ENCODE data around the gene BARHL1.

Gene BARHL1

DNA sequence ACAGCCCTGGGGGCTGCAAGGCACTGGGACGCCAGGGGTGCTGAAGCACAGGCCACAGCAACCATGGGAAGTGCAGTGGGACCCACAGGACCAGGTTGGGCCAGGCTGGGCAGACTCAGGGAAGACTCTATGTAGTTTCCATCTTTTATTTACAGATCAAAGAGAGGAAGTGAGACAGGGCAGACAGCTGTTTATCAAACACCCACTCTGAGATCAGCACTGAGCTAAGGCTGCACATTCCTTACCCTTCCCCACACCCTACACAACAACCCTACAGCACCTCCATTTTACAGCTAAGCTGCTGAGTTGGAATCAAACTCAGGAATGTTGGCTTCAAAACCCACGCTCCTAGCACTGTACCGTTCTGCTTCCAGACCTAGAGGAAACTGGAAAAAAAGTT, 19.8 kb downstream of the BARHL1 start:
- no peak for TF ChIP-seq GATA3 (IDR thresholded peaks at IDR 0.05; ENCODE audit: low read depth, low read length)
- TF ChIP-seq GATA2 (IDR thresholded peaks at IDR 0.05; ENCODE audit: low read depth, low read length): no peak

DNA sequence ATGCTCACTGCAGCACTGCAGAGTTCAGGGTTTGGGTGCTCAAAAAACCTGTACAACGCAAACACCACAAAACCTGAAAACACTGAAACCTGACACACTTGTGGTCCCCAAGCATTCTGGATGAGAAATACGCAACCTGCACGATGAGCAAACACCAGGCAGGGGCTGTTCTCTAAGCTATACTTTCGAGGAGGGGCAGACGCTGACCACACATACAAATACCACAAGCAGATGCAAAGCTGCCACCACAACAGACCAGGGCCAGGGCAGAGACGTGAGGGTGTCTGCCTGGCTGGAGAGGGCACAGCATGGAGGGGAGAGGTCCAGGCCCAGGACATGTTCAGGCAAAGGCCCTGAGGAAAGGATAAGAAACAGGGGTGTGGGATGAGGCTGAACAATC, 23.0 kb downstream of the BARHL1 start:
- no peak for TF ChIP-seq GATA3 (IDR thresholded peaks at IDR 0.05; ENCODE audit: low read depth, low read length)
- TF ChIP-seq GATA2 (IDR thresholded peaks at IDR 0.05; ENCODE audit: low read depth, low read length): no peak

DNA sequence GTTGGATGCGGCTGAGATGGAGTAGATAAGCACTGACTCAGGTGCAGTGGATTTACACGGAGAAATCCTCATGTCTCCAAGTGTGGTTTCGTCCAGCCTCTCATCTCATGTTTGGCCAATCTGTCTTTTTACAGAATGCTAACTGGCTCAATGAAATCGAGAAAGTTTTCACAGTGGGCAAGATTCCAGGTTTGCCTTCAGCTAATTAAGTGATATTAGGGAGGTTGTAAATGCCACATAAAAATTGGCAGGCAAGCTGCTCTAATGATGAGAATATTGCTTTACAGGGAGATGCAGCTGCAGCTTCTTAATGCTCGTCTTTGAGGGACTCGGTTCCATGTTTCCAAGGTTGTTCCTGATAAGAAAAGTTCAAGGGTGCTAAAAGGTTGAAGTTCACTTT, 23.7 kb downstream of the BARHL1 start:
- no peak for TF ChIP-seq GATA2 (IDR thresholded peaks at IDR 0.05; ENCODE audit: low read depth, low read length)
- no peak for TF ChIP-seq GATA3 (IDR thresholded peaks at IDR 0.05; ENCODE audit: low read depth, low read length)

DNA sequence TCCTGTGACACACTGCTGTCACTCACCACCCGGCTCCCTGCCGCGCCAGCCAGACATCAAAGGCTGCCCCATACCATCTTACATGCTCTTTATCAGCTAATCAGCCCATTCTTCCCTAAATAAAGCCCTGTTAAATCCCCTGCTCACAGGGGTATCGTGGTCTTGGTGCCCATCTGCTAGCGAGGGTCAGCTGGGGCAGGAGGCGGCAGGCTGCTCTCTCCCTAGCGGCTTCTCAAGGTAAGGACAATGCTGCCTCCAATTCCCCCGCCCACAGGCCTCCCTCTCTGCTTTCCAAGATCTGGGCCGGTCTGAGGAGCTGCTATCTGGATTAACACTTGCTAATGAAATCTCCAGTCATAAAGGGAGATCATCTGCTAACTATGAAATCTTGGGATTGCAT, 26.8 kb downstream of the BARHL1 start:
- TF ChIP-seq GATA3 (IDR thresholded peaks at IDR 0.05; ENCODE audit: low read depth, low read length): no peak
- TF ChIP-seq GATA2 (IDR thresholded peaks at IDR 0.05; ENCODE audit: low read depth, low read length): no peak

DNA sequence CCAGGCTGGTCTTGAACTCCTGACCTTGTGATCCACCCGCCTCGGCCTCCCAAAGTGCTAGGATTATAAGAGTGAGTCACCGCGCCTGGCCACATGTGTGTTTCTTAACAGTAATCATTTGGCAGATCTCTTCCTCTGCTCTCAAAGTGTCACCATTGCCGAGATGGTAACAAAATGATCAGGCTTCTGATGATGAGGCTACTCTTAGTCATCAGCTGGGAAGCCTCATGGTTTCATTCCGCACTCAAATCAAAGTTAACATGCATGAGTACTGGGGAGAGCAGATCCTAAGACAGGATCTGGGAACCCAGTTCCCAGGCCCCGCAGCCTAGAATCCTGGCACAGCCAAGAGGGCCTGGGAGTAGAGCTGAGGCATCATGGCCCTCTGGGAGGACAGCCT, 27.4 kb downstream of the BARHL1 start:
- TF ChIP-seq GATA3 (IDR thresholded peaks at IDR 0.05; ENCODE audit: low read depth, low read length): no peak
- TF ChIP-seq GATA2 (IDR thresholded peaks at IDR 0.05; ENCODE audit: low read depth, low read length): no peak

DNA sequence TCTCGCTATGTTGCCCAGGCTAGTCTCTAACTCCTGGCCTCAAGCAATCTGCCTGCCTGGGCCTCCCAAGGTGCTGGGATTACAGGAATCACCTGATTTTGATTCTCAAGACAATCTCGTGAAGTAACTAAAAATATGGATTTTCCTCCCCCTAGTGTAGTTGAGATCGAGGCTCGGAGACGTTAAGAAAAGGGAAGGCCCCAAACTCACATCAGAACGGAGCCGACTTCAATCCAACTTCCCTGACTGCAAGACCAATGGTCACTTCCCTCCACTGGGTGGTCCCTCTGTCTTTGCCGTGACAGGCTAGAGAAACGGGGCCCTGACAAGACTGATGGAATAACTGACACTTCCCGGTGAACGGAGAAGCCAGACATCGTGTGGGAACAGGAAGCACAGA, 28.3 kb downstream of the BARHL1 start:
- TF ChIP-seq GATA2 (IDR thresholded peaks at IDR 0.05; ENCODE audit: low read depth, low read length) (no peak), GATA3 (IDR thresholded peaks at IDR 0.05; ENCODE audit: low read depth, low read length) (no peak)

DNA sequence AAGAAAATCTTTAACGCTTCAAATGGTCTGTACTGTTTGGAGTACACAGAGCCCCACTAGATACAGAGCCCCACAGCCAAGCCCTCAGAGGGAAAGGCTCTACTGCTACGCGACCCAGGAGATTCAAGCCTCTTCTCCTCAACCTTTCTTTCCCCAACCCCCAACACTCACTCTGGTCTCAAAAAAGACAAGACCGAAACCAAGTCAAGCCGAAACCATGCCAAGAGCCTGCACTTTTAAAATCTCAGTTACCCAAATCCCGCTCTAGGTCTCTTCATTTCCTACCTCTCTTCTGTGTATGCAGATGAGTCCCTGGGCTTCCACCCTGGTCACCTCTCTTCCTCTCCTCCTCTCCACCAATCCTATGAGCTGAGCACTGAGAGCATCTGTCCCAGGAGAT, 31.9 kb downstream of the BARHL1 start:
- TF ChIP-seq GATA2 (IDR thresholded peaks at IDR 0.05; ENCODE audit: low read depth, low read length): no peak
- no peak for TF ChIP-seq GATA3 (IDR thresholded peaks at IDR 0.05; ENCODE audit: low read depth, low read length)

DNA sequence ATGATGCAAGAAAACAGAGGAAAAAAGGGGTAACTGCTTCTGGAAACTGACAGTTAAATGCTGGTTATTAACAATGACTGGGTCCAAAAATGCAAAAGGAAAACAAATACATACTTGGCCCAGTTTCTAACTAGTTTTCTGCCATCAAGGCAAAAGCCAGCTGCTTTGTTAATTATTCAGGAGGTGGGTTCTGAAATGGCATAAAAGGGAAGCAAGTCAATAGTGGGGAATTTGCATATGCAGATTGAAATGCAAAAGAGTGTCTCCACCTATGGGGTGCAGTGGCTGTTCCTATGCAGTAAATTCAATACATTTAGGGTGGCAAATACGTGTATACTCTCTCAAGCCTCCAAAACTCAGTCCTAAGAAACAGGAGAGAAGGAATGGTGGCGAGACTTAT, 33.4 kb downstream of the BARHL1 start:
- no peak for TF ChIP-seq GATA3 (IDR thresholded peaks at IDR 0.05; ENCODE audit: low read depth, low read length)
- no peak for TF ChIP-seq GATA2 (IDR thresholded peaks at IDR 0.05; ENCODE audit: low read depth, low read length)

DNA sequence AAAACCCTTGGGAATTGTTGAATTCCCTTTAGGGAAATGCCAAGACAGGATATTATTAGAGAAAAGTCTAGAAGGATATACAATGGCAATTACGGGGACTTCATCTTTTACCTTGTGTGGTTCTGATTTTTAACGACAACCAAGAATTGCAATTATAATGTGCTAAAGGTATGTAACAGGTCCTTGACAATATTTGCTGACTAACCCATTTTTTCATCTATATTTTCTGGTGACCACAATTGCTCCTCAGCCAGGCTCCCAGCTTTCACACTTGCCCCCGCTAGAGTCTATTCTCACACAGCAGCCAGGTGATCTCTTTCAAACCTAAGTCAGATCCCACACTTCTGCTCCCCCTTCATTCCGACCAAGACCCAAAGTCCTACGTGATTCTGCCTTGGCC, 34.3 kb downstream of the BARHL1 start:
- TF ChIP-seq GATA3 (IDR thresholded peaks at IDR 0.05; ENCODE audit: low read depth, low read length) (no peak), GATA2 (IDR thresholded peaks at IDR 0.05; ENCODE audit: low read depth, low read length) (no peak)

DNA sequence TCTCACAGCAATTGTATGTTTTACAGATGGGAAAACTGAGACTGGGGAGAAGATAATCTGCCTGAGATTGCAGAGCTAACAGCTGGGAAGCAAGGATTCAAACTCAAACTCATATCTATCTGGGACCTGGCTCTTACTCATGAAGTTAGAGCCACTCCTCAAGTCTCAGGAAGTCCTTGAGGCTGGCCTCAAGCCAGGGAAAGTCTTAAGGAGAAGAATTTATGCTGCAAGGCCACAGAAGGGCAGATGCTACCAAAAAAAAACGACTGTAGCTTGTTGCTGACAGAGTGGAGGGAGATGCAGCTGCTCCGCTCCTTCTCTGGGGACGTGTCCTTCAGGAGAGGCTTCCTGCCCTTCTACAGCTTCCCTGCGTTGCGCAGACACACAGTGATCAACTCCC, 39.8 kb downstream of the BARHL1 start:
- TF ChIP-seq GATA3 (IDR thresholded peaks at IDR 0.05; ENCODE audit: low read depth, low read length) (no peak), GATA2 (IDR thresholded peaks at IDR 0.05; ENCODE audit: low read depth, low read length) (no peak)

DNA sequence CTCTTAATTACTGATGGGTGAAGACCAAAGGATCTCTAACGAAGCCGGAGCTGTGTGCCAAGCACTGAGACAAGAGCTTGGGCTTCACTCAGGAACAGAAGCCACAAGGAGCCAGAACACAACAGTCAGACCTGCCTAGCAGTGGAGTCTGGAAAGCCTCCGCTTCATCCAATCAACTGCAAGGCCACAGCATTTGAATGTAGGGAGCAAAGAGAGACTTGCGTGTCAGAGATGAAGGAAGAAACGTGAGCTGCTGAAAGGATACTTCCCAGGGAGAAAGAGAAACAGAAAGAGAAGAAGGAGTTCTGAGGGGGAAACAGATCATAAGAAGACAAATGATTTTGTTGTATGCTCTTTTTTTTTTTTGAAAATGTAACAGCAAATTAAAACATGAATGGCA, 43.9 kb downstream of the BARHL1 start:
- TF ChIP-seq GATA3 (IDR thresholded peaks at IDR 0.05; ENCODE audit: low read depth, low read length): no peak
- no peak for TF ChIP-seq GATA2 (IDR thresholded peaks at IDR 0.05; ENCODE audit: low read depth, low read length)

DNA sequence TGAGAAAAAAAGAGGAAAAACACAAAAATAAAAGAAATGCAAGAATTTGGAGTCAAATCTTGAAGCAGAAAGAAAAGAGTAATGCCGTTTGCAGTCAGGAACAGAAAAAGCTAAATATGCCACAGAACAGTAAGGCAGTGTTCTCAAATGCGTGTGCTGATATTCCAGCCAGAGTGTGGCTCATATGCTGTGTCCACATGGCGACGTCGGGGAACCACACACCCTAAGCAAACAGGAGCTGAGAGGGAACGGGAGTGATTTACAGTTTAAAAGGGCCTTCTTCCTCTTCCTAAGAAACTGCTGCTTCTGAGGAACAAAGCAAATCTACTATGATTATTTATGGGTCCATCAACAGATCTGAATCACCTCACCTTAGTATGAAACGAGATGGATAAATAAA, 44.7 kb downstream of the BARHL1 start:
- TF ChIP-seq GATA3 (IDR thresholded peaks at IDR 0.05; ENCODE audit: low read depth, low read length) (no peak), GATA2 (IDR thresholded peaks at IDR 0.05; ENCODE audit: low read depth, low read length) (no peak)

DNA sequence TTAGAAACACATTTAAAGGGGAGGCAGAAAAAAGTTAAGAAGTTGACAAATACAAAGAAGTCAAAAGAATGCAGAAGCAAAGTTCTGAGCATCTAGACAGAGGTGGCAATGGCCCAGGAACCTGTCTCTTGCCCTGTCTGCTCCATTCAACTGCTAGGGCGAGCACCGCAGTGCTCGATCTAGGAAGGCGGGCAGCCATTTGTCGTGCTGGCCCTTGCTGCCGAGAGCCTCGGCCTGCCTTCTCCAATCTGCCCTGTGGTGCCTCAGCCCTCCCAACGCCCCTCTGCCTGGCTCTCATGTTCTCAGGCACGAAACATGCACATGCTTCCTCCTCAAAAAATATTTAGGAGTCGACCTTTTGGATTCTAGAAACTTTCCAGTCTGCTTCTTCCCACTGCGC, 45.2 kb downstream of the BARHL1 start:
- TF ChIP-seq GATA3 (IDR thresholded peaks at IDR 0.05; ENCODE audit: low read depth, low read length) (no peak), GATA2 (IDR thresholded peaks at IDR 0.05; ENCODE audit: low read depth, low read length) (no peak)

DNA sequence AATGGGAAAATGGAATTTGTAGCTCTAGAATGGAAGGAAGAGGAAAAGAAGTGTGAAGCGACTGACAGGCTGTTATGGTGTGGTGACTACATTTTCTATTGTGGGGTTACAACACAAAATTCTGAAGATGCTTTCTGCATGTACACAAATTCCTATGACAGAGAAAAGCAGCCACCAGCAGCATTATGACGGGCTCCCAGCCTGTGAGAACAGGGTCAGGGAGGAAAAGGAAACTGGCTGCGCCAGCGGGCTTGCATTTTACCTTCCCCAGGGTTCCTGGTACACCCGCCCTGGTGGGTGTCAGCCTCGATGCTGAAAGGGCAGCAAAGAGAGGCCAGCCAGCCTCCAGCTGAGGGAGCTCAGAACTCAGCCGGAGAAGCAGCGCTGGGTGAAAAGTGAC, 46.3 kb downstream of the BARHL1 start:
- TF ChIP-seq GATA3 (IDR thresholded peaks at IDR 0.05; ENCODE audit: low read depth, low read length) (no peak), GATA2 (IDR thresholded peaks at IDR 0.05; ENCODE audit: low read depth, low read length) (no peak)

DNA sequence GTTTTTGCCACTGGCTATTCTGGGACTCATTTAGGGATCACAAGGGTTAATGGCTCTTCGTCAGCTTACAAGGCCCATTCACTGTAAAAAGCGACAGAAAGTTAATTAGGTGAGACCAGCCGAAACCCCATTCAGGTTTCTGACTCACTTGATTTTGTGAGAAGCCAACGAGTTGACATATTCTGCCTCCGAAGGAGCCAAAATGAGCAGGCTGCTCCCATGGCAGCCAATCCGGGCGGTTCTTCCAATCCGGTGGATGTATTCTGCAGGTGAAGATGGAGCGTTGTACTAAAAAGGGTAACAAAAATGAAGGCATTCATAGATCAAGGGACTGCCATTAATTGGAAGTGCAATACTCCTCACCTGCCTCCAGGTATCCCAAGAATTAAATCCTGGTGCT, 47.7 kb downstream of the BARHL1 start:
- TF ChIP-seq GATA3 (IDR thresholded peaks at IDR 0.05; ENCODE audit: low read depth, low read length): no peak
- TF ChIP-seq GATA2 (IDR thresholded peaks at IDR 0.05; ENCODE audit: low read depth, low read length): no peak

DNA sequence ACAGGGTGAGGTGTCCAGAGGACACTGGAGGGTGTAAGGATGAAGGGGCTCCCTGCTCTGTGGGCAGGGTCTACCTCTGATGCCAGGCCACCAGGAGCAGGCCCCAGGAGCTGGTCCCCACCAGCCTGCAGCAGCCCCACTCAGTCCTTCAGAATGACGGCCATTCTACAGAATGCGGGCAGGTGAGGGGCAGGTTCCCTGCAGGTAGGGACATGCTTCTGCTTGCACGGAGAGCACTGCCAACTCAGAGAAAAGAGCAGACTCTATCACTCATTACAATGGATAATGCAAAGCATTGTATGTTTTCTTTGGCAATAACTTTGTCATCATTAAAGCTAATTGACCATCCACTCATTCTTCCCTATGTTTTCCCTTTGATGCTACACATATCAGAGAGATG, 48.4 kb downstream of the BARHL1 start:
- no peak for TF ChIP-seq GATA3 (IDR thresholded peaks at IDR 0.05; ENCODE audit: low read depth, low read length)
- TF ChIP-seq GATA2 (IDR thresholded peaks at IDR 0.05; ENCODE audit: low read depth, low read length): no peak

All from SH-SY5Y (cell line).